GM19023 (cell line): ENCODE results near the gene RS1.

ENCODE experiments used
- ATAC-seq: cut with Tn5 transposase; IDR thresholded peaks from one replicate; pipeline ENCODE4 v1.9.1; 2021; ENCODE audit warnings: mild to moderate bottlenecking, moderate library complexity; ENCODE audit not compliant: unreplicated experiment

RS1 gene

DNA sequence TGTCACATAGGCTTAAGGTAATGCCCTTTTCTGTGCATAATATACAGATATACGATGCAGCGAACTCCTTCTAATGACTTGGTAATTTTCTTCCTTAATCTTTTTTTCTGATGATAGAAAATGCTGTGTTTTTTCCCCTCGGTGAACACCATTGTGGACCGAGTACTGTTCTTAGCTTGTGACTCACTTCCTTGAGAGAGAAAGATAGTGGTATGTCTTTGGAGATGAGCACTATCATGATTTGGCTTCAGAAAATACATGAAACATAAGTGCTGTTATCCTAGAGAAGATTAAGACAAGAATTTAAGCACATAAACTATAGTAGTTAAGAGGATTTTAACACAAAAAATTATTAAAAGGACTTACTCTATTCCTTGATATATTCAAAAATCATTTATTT, 63.9 kb downstream of the RS1 start:
- no peak for ATAC-seq

DNA sequence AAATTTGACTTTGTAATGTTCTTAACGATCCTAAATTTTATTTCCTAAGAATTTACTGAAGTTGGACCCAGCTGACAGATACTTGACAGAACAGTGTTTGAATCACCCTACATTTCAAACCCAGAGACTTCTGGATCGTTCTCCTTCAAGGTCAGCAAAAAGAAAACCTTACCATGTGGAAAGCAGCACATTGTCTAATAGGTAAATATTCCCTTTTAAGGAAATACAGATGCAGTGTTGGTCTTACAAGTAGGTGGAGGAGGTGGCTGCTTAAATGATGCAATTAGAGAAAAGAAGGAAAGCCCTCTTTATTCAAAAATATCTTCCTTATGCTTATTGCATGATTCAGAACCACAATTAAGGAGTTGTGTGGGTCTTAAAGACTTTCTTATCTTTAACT, 73.5 kb downstream of the RS1 start:
- ATAC-seq = no peak

DNA sequence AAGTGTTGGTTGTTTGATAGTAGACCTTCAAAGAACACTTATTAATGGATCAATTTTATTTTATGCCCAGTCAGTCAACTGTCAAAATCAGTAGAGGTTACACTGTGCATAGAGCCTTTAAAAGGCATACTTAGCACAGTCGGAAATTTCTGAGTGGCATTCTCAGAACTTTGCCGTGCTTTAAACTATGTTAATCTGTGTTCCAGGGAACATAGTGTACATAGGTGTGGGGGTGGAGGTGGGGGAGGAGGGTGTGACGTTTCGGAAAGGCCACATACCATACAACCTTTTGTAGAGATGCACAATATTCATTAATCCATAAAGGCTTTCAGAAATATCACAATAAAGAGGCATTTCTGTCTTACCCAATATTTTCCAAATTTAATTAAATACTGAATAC, 75.8 kb downstream of the RS1 start:
- no peak for ATAC-seq

DNA sequence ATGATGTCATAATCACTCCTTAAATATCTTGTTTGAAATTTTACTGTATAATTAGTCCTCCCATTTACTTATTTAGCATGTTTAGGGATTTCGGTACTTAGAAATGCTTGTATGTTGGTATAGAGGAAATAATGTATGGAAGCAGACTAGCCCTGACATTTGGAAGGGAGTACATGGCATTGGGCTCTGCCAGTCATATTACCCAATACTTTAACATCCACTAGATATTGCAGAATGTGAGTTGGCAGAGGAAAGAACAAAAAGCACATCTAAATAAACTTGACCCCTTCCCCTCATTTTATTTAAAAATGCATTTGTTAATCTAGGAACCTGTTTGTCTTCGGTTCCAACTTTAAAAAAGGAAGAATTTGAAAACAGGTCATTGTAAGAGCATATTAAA, 77.8 kb downstream of the RS1 start:
- no peak for ATAC-seq

DNA sequence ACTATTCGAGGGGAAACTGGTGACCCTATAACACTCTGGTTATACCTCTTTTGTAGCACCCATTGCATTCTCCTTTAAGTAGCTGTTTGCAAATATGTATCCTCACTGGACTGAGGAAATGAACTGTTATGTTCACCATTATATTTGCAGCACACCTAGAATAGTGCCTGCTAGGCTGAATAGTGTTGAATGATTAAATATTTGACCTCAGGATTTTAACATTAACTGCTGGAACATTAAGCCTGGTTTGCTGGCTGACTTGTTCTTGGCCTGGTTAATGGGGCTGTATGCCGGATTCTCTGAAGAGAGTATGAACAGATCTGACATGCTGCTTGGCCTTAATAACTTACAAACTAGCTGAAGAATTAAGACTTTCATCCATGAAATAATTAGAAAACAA, 80.1 kb downstream of the RS1 start:
- no peak for ATAC-seq
